WI38 (cell line): Measurements from ENCODE around the gene ZNF618.
A peak's percentile ranks its signal among the peaks of the same experiment; 100 is the strongest.

Experiments used
- H3K4me3 ChIP-seq: 2 replicates; pipeline ENCODE4 v1.5.1; 2011; ENCODE audit warnings: low read depth, mild to moderate bottlenecking, control low read depth, low read length
- TF ChIP-seq, protein P1 (sequence below): IDR thresholded peaks from 2 replicates; pipeline ENCODE4 v1.5.1; 2012; ENCODE audit warnings: low read depth, mild to moderate bottlenecking, control low read depth, low read length

Gene ZNF618

GRCh38 chr9:113873446-113873845, 2.7 kb upstream of the ZNF618 start:
- TF ChIP-seq, protein P1, sequence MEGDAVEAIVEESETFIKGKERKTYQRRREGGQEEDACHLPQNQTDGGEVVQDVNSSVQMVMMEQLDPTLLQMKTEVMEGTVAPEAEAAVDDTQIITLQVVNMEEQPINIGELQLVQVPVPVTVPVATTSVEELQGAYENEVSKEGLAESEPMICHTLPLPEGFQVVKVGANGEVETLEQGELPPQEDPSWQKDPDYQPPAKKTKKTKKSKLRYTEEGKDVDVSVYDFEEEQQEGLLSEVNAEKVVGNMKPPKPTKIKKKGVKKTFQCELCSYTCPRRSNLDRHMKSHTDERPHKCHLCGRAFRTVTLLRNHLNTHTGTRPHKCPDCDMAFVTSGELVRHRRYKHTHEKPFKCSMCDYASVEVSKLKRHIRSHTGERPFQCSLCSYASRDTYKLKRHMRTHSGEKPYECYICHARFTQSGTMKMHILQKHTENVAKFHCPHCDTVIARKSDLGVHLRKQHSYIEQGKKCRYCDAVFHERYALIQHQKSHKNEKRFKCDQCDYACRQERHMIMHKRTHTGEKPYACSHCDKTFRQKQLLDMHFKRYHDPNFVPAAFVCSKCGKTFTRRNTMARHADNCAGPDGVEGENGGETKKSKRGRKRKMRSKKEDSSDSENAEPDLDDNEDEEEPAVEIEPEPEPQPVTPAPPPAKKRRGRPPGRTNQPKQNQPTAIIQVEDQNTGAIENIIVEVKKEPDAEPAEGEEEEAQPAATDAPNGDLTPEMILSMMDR = no peak
- H3K4me3 ChIP-seq = no peak overlapping the region

- TF ChIP-seq, protein P1 = no peak
- no peak overlapping the region for H3K4me3 ChIP-seq
These were observed 2.2 kb upstream of the ZNF618 start for GRCh38 chr9:113873926-113874325.

GRCh38 chr9:113875459-113876150, 504 bp upstream of the ZNF618 start:
- peak overlapping the region; percentile 52 for H3K4me3 ChIP-seq
- TF ChIP-seq, protein P1 = no peak

DNA sequence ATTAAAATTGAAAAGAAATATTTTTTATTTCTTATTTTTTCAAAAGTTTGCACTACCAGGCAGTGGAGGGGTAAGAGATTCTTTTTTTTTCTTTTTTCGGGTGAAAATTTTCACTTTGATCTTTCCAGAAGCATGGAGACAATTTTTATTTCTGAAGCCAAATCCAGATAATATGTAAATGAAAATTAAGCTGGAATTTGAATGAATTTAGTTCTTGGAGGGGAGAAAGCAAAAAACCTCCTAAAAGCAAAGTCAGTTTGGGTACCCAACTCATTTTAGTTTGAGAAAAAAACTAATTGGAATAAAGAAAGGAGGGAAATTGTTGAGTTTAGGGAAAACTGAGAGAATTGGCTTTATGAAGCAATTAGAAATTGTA, 872 bp downstream of the ZNF618 start:
- TF ChIP-seq, protein P1 = no peak
- peak overlapping the region; percentile 79 for H3K4me3 ChIP-seq

- H3K4me3 ChIP-seq = no peak overlapping the region
- TF ChIP-seq, protein P1 = no peak
These were observed 3.2 kb downstream of the ZNF618 start for GRCh38 chr9:113879318-113879717.

DNA sequence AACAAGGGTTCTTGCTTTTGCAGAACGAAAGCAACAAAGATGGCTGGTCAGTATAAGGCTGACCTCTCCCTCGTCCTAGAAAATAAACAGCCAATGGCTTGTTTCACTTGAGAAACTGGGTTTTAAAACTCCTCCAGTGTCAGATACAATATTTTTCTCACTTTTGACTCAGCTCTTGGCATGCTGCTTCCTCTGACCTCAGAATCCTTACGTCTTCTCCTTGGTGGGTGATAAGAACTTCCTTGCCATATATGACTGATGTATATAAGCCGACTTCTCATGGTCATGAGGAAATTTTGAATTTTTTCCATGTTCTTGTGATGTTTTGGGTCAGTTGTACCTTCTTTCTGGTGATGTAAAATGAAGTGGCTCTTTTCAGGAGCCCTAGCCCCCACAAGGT, 3.8 kb downstream of the ZNF618 start:
- no peak overlapping the region for H3K4me3 ChIP-seq
- TF ChIP-seq, protein P1 = no peak

DNA sequence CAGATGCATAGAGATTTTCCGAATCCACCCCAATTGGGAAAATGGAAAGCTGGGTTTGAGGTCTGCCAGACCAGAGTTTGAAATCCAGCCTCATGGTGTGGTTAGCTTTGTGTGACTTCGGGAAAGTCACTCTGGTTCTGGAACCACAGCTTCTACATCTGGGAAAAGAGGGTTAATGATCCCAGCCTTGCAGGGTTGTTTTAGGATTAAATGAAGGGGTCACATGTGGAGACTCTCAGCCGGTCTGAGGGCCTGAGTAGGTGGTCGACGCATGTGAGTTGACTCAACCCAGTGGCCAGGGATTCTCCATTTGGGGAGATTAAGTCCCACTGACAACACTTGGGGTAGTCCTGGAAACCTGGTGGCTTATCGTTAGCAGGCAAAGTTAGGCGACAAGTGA, 6.1 kb downstream of the ZNF618 start:
- H3K4me3 ChIP-seq = no peak overlapping the region
- TF ChIP-seq, protein P1 = no peak
